ENCODE data around the gene PAX8. TPM values are rescaled to one million over a fixed set of nuclear protein-coding genes. Genes with fewer than 3 reads are reported as not detected.
"Not testable (repeated sequence)": the region's sequence is repeated elsewhere in the genome, so short reads cannot be mapped to it uniquely, and the experiment has no call there.

Gene PAX8
- total and polyA plus RNA-seq, 2 of the 13 experiments (the other 11 are each of a cell fraction or from before 2014, with no cell fraction given) = 1.5 to 8.8 TPM

DNA sequence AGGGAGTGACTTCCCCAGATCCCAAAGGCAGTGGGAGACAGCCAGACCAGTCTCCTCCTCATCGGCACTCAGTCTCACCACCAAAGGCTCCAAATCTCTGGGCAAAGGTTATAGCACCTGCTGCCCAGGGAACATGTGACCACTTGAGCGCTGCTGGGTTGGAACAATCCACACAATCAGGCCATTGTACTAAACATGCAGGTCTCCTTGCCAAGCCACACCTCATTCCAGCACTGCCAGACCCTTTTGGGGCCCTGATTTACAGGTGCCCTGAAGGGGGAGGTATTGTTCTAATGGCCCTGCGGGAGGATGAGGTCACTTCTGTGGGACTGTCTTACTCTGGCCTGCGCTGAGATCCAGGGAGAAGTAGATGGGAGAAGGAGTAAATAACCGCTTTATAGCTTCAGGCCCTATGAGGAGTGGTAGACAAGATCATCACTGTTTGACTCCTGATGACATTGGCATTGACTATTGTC, 10.0 kb upstream of the PAX8 start (continued):
- TF ChIP-seq, protein P1, sequence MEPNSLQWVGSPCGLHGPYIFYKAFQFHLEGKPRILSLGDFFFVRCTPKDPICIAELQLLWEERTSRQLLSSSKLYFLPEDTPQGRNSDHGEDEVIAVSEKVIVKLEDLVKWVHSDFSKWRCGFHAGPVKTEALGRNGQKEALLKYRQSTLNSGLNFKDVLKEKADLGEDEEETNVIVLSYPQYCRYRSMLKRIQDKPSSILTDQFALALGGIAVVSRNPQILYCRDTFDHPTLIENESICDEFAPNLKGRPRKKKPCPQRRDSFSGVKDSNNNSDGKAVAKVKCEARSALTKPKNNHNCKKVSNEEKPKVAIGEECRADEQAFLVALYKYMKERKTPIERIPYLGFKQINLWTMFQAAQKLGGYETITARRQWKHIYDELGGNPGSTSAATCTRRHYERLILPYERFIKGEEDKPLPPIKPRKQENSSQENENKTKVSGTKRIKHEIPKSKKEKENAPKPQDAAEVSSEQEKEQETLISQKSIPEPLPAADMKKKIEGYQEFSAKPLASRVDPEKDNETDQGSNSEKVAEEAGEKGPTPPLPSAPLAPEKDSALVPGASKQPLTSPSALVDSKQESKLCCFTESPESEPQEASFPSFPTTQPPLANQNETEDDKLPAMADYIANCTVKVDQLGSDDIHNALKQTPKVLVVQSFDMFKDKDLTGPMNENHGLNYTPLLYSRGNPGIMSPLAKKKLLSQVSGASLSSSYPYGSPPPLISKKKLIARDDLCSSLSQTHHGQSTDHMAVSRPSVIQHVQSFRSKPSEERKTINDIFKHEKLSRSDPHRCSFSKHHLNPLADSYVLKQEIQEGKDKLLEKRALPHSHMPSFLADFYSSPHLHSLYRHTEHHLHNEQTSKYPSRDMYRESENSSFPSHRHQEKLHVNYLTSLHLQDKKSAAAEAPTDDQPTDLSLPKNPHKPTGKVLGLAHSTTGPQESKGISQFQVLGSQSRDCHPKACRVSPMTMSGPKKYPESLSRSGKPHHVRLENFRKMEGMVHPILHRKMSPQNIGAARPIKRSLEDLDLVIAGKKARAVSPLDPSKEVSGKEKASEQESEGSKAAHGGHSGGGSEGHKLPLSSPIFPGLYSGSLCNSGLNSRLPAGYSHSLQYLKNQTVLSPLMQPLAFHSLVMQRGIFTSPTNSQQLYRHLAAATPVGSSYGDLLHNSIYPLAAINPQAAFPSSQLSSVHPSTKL (CRISPR knock-in tag; IDR thresholded peaks at IDR 0.05) = peak; percentile 75
- TF ChIP-seq RXRA (CRISPR knock-in tag; IDR thresholded peaks at IDR 0.05) = peak; percentile 81
- peak; percentile 49 for TF ChIP-seq ASH2L (IDR thresholded peaks at IDR 0.05; ENCODE audit: insufficient read length, low read depth, low read length)
- peak; percentile 55; the same call in 1 of the 2 replicates for TF ChIP-seq HNF4G (IDR thresholded peaks at IDR 0.05; ENCODE audit: borderline replicate concordance, low read depth, low read length)
- TF ChIP-seq HNF4G (CRISPR knock-in tag; IDR thresholded peaks at IDR 0.05; ENCODE audit: borderline replicate concordance, low read depth); FOXP1 (IDR thresholded peaks at IDR 0.05): not testable (repeated sequence)
- TF ChIP-seq, protein P2, sequence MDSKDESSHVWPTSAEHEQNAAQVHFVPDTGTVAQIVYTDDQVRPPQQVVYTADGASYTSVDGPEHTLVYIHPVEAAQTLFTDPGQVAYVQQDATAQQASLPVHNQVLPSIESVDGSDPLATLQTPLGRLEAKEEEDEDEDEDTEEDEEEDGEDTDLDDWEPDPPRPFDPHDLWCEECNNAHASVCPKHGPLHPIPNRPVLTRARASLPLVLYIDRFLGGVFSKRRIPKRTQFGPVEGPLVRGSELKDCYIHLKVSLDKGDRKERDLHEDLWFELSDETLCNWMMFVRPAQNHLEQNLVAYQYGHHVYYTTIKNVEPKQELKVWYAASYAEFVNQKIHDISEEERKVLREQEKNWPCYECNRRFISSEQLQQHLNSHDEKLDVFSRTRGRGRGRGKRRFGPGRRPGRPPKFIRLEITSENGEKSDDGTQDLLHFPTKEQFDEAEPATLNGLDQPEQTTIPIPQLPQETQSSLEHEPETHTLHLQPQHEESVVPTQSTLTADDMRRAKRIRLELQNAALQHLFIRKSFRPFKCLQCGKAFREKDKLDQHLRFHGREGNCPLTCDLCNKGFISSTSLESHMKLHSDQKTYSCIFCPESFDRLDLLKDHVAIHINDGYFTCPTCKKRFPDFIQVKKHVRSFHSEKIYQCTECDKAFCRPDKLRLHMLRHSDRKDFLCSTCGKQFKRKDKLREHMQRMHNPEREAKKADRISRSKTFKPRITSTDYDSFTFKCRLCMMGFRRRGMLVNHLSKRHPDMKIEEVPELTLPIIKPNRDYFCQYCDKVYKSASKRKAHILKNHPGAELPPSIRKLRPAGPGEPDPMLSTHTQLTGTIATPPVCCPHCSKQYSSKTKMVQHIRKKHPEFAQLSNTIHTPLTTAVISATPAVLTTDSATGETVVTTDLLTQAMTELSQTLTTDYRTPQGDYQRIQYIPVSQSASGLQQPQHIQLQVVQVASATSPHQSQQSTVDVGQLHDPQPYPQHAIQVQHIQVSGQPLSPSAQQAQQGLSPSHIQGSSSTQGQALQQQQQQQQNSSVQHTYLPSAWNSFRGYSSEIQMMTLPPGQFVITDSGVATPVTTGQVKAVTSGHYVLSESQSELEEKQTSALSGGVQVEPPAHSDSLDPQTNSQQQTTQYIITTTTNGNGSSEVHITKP (CRISPR knock-in tag; IDR thresholded peaks at IDR 0.05; ENCODE audit: low read depth) = peak; percentile 66; the same call in 1 of the 2 replicates
- TF ChIP-seq HDAC2 (CRISPR knock-in tag; IDR thresholded peaks at IDR 0.05) = peak; percentile 76
- TF ChIP-seq ZFY (CRISPR knock-in tag; IDR thresholded peaks at IDR 0.05) = 0 out of 2 replicates have a peak, but pooled peaks have one; percentile 30
- 0 out of 2 replicates have a peak, but pooled peaks have one; percentile 18 for TF ChIP-seq FOXP1 (CRISPR knock-in tag; IDR thresholded peaks at IDR 0.05)
- 0 out of 2 replicates have a peak, but pooled peaks have one; percentile 11 for TF ChIP-seq MTERF4 (CRISPR knock-in tag; IDR thresholded peaks at IDR 0.05)
- TF ChIP-seq, protein P3, sequence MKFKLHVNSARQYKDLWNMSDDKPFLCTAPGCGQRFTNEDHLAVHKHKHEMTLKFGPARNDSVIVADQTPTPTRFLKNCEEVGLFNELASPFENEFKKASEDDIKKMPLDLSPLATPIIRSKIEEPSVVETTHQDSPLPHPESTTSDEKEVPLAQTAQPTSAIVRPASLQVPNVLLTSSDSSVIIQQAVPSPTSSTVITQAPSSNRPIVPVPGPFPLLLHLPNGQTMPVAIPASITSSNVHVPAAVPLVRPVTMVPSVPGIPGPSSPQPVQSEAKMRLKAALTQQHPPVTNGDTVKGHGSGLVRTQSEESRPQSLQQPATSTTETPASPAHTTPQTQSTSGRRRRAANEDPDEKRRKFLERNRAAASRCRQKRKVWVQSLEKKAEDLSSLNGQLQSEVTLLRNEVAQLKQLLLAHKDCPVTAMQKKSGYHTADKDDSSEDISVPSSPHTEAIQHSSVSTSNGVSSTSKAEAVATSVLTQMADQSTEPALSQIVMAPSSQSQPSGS (CRISPR knock-in tag; IDR thresholded peaks at IDR 0.05) = peak; percentile 71; the same call in 1 of the 2 replicates
- peak; percentile 69 for TF ChIP-seq MAX (IDR thresholded peaks at IDR 0.05)
- peak in 1 of 2 experiments; percentile 48; a peak in 1 of 4 replicates for TF ChIP-seq KLF16 (CRISPR knock-in tag; IDR thresholded peaks at IDR 0.05)
- TF ChIP-seq, protein P4, sequence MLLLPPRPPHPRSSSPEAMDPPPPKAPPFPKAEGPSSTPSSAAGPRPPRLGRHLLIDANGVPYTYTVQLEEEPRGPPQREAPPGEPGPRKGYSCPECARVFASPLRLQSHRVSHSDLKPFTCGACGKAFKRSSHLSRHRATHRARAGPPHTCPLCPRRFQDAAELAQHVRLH (CRISPR knock-in tag; IDR thresholded peaks at IDR 0.05; ENCODE audit: borderline replicate concordance, low read depth) = 0 out of 2 replicates have a peak, but pooled peaks have one; percentile 24
- 0 out of 2 replicates have a peak, but pooled peaks have one; percentile 23 for TF ChIP-seq THAP11 (CRISPR knock-in tag; IDR thresholded peaks at IDR 0.05)
- TF ChIP-seq RARA (CRISPR knock-in tag; IDR thresholded peaks at IDR 0.05) = 0 out of 2 replicates have a peak, but pooled peaks have one; percentile 9
